GM12878 (cell line): ENCODE measurements around the gene DLG1. TPM values are rescaled to one million over a fixed set of nuclear protein-coding genes. Genes with fewer than 3 reads are reported as not detected.

Experiments
- ATAC-seq: fragments of 200-7000 bp; cut with Tn5 transposase; 3 replicates; pipeline ENCODE4 v1.9.1; 2020; ENCODE audit warnings: mild to moderate bottlenecking, moderate library complexity
- BruUV-seq: library from RNA; stranded (reverse); fragments of 400-500 nt; replicated peaks from 2 replicates; lab custom pipeline; 2021; lab: Mats Ljungman, UMichigan
- CTCF ChIA-PET: fragments of 300-600 bp; sonication (Branson Sonifier 250); formaldehyde crosslinking; extraction: SDS; loops from one replicate; lab custom pipeline; 2021; ENCODE audit warnings: inconsistent platforms; lab: Yijun Ruan, JAX
- POLR2A ChIA-PET: fragments of 350-600 bp; formaldehyde crosslinking; extraction: SDS; loops from one replicate; lab custom pipeline; 2021; ENCODE audit warnings: inconsistent platforms; lab: Charles Lee
- RAD21 ChIA-PET: fragments of 300-600 bp; sonication (Branson Sonifier 250); formaldehyde crosslinking; loops from one replicate; lab custom pipeline; 2023; ENCODE audit warnings: antibody characterized with exemption; ENCODE audit not compliant: unreplicated experiment; lab: Charles Lee
- SMC1A ChIA-PET: fragments of 300-600 bp; sonication (Branson Sonifier 250); formaldehyde crosslinking; loops from one replicate; lab custom pipeline; 2023; ENCODE audit not compliant: unreplicated experiment, uncharacterized antibody; lab: Charles Lee
- DNase-seq: peaks from one replicate; pipeline ENCODE4 v3.0.0-alpha.2; 2011; ENCODE audit warnings: low read depth, low spot score
- FAIRE-seq: peaks from 3 replicates; lab custom pipeline; 2011; peaks lifted over from hg19 to GRCh38; lab: Jason Lieb, UNC
- H2AFZ ChIP-seq: 2 replicates; pipeline ENCODE4 v1.6.0; 2011; ENCODE audit warnings: low read depth, low read length, control low read depth; ENCODE audit not compliant: control insufficient read depth
- H3K27ac ChIP-seq: 2 replicates; pipeline ENCODE4 v1.5.1; 2011; ENCODE audit warnings: control low read depth; ENCODE audit not compliant: control insufficient read depth, insufficient read depth
- H3K27me3 ChIP-seq, 2 experiments: replicated peaks in 1 of 2; 2 replicates each; pipeline versions ENCODE4 v1.6.0 to v1.6.1; 2011; ENCODE audit warnings: low read length in 1 of 2; ENCODE audit not compliant: control insufficient read depth in 2 of 2, insufficient read depth in 2 of 2
- H3K36me3 ChIP-seq, 2 experiments: 2 replicates each; pipeline ENCODE4 v1.5.1; 2011; ENCODE audit warnings: low read length in 1 of 2; ENCODE audit not compliant: control insufficient read depth in 2 of 2, insufficient read depth in 2 of 2
- H3K4me1 ChIP-seq: 2 replicates; pipeline ENCODE4 v1.6.1; 2011; ENCODE audit warnings: mild to moderate bottlenecking, low read length, moderate library complexity, mixed read lengths; ENCODE audit not compliant: control insufficient read depth, insufficient read depth
- H3K4me2 ChIP-seq: 2 replicates; pipeline ENCODE4 v1.6.0; 2011; ENCODE audit warnings: control low read depth; ENCODE audit not compliant: control insufficient read depth, insufficient read depth
- H3K4me3 ChIP-seq: fragments of 200-600 bp; sonication (generic); 2 replicates; pipeline ENCODE4 v1.5.1; 2016
- H3K79me2 ChIP-seq: 2 replicates; pipeline ENCODE4 v1.6.0; 2011; ENCODE audit warnings: low read length; ENCODE audit not compliant: control insufficient read depth, insufficient read depth
- H3K9ac ChIP-seq: 2 replicates; pipeline ENCODE4 v1.8.0; 2011; ENCODE audit warnings: low read length, control low read depth, mixed read lengths; ENCODE audit not compliant: control insufficient read depth, insufficient read depth
- H3K9me3 ChIP-seq: replicated peaks from 3 replicates; pipeline ENCODE4 v1.5.1; 2011; ENCODE audit warnings: mild to moderate bottlenecking, low read length; ENCODE audit not compliant: control insufficient read depth, insufficient read depth
- H4K20me1 ChIP-seq: 2 replicates; pipeline ENCODE4 v1.6.0; 2011; ENCODE audit not compliant: control insufficient read depth, insufficient read depth
- ATF3 ChIP-seq: IDR thresholded peaks from 2 replicates; pipeline ENCODE4 v1.6.1; 2011; ENCODE audit warnings: low read depth, mild to moderate bottlenecking, low read length, moderate library complexity, borderline replicate concordance; ENCODE audit errors: extremely low read depth
- BACH1 ChIP-seq: fragments of 450-650 bp; IDR thresholded peaks from 2 replicates; pipeline ENCODE4 v1.6.1; 2017; ENCODE audit warnings: mild to moderate bottlenecking, borderline replicate concordance
- BHLHE40 ChIP-seq, 2 experiments: fragments of 450-650 bp in 1 of 2; IDR thresholded peaks; 2 replicates each; pipeline ENCODE4 v1.6.1; 2011 to 2017; ENCODE audit warnings: low read depth in 2 of 2, borderline replicate concordance in 1 of 2, improper control_type of control experiment in 1 of 2, low read length in 1 of 2, mild to moderate bottlenecking in 1 of 2
- CHD2 ChIP-seq: IDR thresholded peaks from 2 replicates; pipeline ENCODE4 v1.6.1; 2011; ENCODE audit warnings: low read depth, low read length, improper control_type of control experiment, borderline replicate concordance
- EP300 ChIP-seq, 2 experiments: fragments of 150-350 bp in 1 of 2; IDR thresholded peaks; 2 replicates each; pipeline ENCODE4 v1.6.1; 2011 to 2012; ENCODE audit warnings: low read depth in 2 of 2, low read length in 2 of 2, borderline replicate concordance in 1 of 2, improper control_type of control experiment in 1 of 2, inconsistent platforms in 1 of 2; ENCODE audit not compliant: control insufficient read depth in 1 of 2
- GATAD2B ChIP-seq: fragments of 450-650 bp; conservative IDR thresholded peaks from 2 replicates; pipeline ENCODE4 v1.6.1; 2017; ENCODE audit warnings: low read depth, mild to moderate bottlenecking, moderate library complexity
- HCFC1 ChIP-seq: fragments of 150-350 bp; IDR thresholded peaks from 2 replicates; pipeline ENCODE4 v1.6.1; 2014; ENCODE audit warnings: low read length
- NBN ChIP-seq: fragments of 450-650 bp; IDR thresholded peaks from 2 replicates; pipeline ENCODE4 v1.6.1; 2016
- PAX5 ChIP-seq: IDR thresholded peaks from 2 replicates; pipeline ENCODE4 v1.6.1; 2011; ENCODE audit warnings: low read depth, low read length, borderline replicate concordance
- POLR2A ChIP-seq: IDR thresholded peaks from 2 replicates; pipeline ENCODE4 v1.6.1; 2011; ENCODE audit warnings: low read depth, mild to moderate bottlenecking, low read length
- RELB ChIP-seq: fragments of 450-650 bp; IDR thresholded peaks from 2 replicates; pipeline ENCODE4 v1.6.1; 2017; ENCODE audit warnings: low read depth, mild to moderate bottlenecking, moderate library complexity
- TCF12 ChIP-seq: IDR thresholded peaks from 2 replicates; pipeline ENCODE4 v1.6.1; 2011; ENCODE audit warnings: low read depth, mild to moderate bottlenecking, low read length
- TCF3 ChIP-seq: IDR thresholded peaks from 2 replicates; pipeline ENCODE4 v1.6.1; 2012; ENCODE audit warnings: low read depth, mild to moderate bottlenecking, low read length, borderline replicate concordance; ENCODE audit not compliant: insufficient read depth
- TCF7 ChIP-seq: IDR thresholded peaks from 2 replicates; pipeline ENCODE4 v1.6.1; 2014; ENCODE audit warnings: antibody characterized with exemption, borderline replicate concordance
- ZSCAN29 ChIP-seq: fragments of 450-650 bp; IDR thresholded peaks from 2 replicates; pipeline ENCODE4 v1.6.1; 2017; ENCODE audit warnings: mild to moderate bottlenecking, moderate library complexity
- WGBS: methylation state at CpG from one replicate; pipeline ENCODE4 v1.1.6; 2016; ENCODE audit warnings: low lambda C conversion rate; ENCODE audit not compliant: insufficient replicate concordance, insufficient coverage; ENCODE audit errors: missing lambda C conversion rate; 5-methylcytosine and 5-hydroxymethylcytosine counted together
- in situ Hi-C: fragments of 300-500 bp; cut with MboI; formaldehyde crosslinking; loops from 9 replicates; pipeline ENCODE4 v1.14.3; 2018; ENCODE audit warnings: mixed read lengths
- intact Hi-C: fragments of 100-400 bp; cut with micrococcal nuclease; formaldehyde crosslinking; loops from one replicate; pipeline ENCODE4 v1.14.2; 2022; ENCODE audit not compliant: unreplicated experiment
- polyA plus RNA-seq, 11 experiments: library from polyadenylated mRNA; depleted of rRNA in 4 of 11; unstranded in 6 of 11; stranded (reverse) in 5 of 11; fragments of >200 nt; fragmentation: Nextera tagmentation in 4 of 11; fragmentation: Illumina TruSeq in 1 of 11; extraction: Ambion mirVana in 4 of 11; extraction: Trizol in 1 of 11; gene quantifications; 1 replicate in 1 of 11; 2 replicates in 10 of 11; pipeline versions ENCODE4 v1.2.1 to v1.2.3, GENCODE V29; 2011 to 2016; ENCODE audit warnings: inconsistent platforms in 2 of 11, missing spikeins in 2 of 11, low read depth in 1 of 11
- total RNA-seq, 4 experiments: library from RNA; depleted of rRNA in 3 of 4; stranded (reverse); fragments of >200 nt in 3 of 4; fragmentation: Illumina TruSeq in 1 of 4; extraction: Trizol in 1 of 4; gene quantifications; 2 replicates each; pipeline versions ENCODE4 v1.2.1 to v1.2.3, GENCODE V29; 2013 to 2021

The DLG1 gene
- total and polyA plus RNA-seq, 10 of the 15 experiments (the other 5 are each of a cell fraction or from before 2014, with no cell fraction given) = 9.2 to 63.1 (median 40.1) TPM

- TF ChIP-seq NBN = no peak
- TF ChIP-seq TCF7 = no peak
- TF ChIP-seq RELB = no peak
- no peak for TF ChIP-seq CHD2
Measured at GRCh38 chr3:197024881-197025735, 273.3 kb downstream of the DLG1 start (continued).

- SMC1A ChIA-PET = interaction anchor here (2.6 kb wide), 1 partner anchor 20 kb away, joined by 17 read pairs; no protein-coding TSS in a partner anchor
- POLR2A ChIA-PET = interaction anchor here (0.9 to 4.2 kb wide), 5 partner anchors 13 to 156 kb away, joined by 3 to 24 read pairs (median 3); partner anchors contain the start of gene SENP5
- Histone ChIP-seq H3K4me3 (peak overlapping the region; percentile 24; the same call in 1 of the 2 replicates), H3K79me2 (peaks cover 14% of the 10 kb centered on the region), H3K9ac (no peak overlapping the region), H3K36me3 (peaks cover 0 to 19% of the 10 kb centered on the region in 2 experiments; a peak in 3 of 4 replicates), H3K27me3 (no peaks in the 10 kb centered on the region), H3K4me2 (no peak overlapping the region; the same call in 1 of the 2 replicates), H3K27ac (no peak overlapping the region), H4K20me1 (no peaks in the 10 kb centered on the region), H3K9me3 (no peaks in the 10 kb centered on the region), H3K4me1 (peaks cover 22% of the 10 kb centered on the region), H2AFZ (no peak overlapping the region)
- ATAC-seq = peak; percentile 16
- no peak for FAIRE-seq
- 86% methylated on average over 33 of the region's 36 CpGs for WGBS
- no TSS peak for BruUV-seq
- no peak for DNase-seq
- RAD21 ChIA-PET = interaction anchor here (0.9 to 2.2 kb wide), 4 partner anchors 15 to 163 kb away, joined by 3 to 16 read pairs (median 4); no protein-coding TSS in a partner anchor
- CTCF ChIA-PET = interaction anchor here (1.0 to 2.6 kb wide), 4 partner anchors 19 to 25 kb away, joined by 3 to 12 read pairs (median 4); no protein-coding TSS in a partner anchor
- intact Hi-C loops (no loop called here), in situ Hi-C loops (no loop called here)
- TF ChIP-seq HCFC1 (0 out of 2 replicates have a peak, but pooled peaks have one; percentile 7), ATF3 (no peak), BHLHE40 (IDR thresholded peaks at IDR 0.05; ENCODE audit: borderline replicate concordance in 1 of 2, low read depth in 2 of 2, low read length in 1 of 2) (peak; percentile 22 to 62; a peak in 1 of 4 replicates), PAX5 (0 out of 2 replicates have a peak, but pooled peaks have one; percentile 29), BACH1 (0 out of 2 replicates have a peak, but pooled peaks have one; percentile 17), GATAD2B (0 out of 2 replicates have a peak, but pooled peaks have one; percentile 17), TCF3 (0 out of 2 replicates have a peak, but pooled peaks have one; percentile 3), EP300 (IDR thresholded peaks at IDR 0.05; ENCODE audit: borderline replicate concordance in 1 of 2, control insufficient read depth in 1 of 2, low read depth in 2 of 2, low read length in 2 of 2) (no peak), ZSCAN29 (no peak), TCF12 (no peak), POLR2A (peak; percentile 23; the same call in 1 of the 2 replicates)
Measured at GRCh38 chr3:197023998-197024651, 274.3 kb downstream of the DLG1 start.
